Common myeloid progenitor, CD34-positive (primary cell): ENCODE results near the gene CATSPERD.
A peak's percentile ranks its signal among the peaks of the same experiment; 100 is the strongest.

Experiments
- CTCF ChIA-PET: fragments of 350-600 bp; sonication (Branson Sonifier 250); formaldehyde crosslinking; loops from one replicate; lab custom pipeline; 2021; ENCODE audit warnings: antibody characterized with exemption; lab: Charles Lee
- POLR2A ChIA-PET: fragments of 350-600 bp; sonication (Branson Sonifier 250); formaldehyde crosslinking; loops from one replicate; lab custom pipeline; 2021; ENCODE audit warnings: antibody characterized with exemption; lab: Charles Lee
- DNase-seq, 3 donors: peaks; one replicate each; pipeline versions ENCODE4 v3.0.0 to v3.0.0-alpha.2; 2013
- H3K27ac ChIP-seq, 2 experiments: 1 replicate in 1 of 2; 2 replicates in 1 of 2; pipeline ENCODE4 v1.7.0; 2013; ENCODE audit warnings: inconsistent platforms in 2 of 2, low read length in 2 of 2, mild to moderate bottlenecking in 2 of 2, low read depth in 1 of 2, moderate library complexity in 1 of 2; ENCODE audit not compliant: severe bottlenecking in 2 of 2, insufficient read depth in 1 of 2, poor library complexity in 1 of 2
- H3K27me3 ChIP-seq, 5 experiments: replicated peaks in 2 of 5; 1 replicate in 3 of 5; 2 replicates in 2 of 5; pipeline versions ENCODE4 v1.6.1 to v1.7.0; 2013; ENCODE audit warnings: low read length in 4 of 5, mild to moderate bottlenecking in 2 of 5, moderate library complexity in 2 of 5, inconsistent platforms in 1 of 5; ENCODE audit not compliant: insufficient read depth in 5 of 5, control insufficient read depth in 4 of 5
- H3K36me3 ChIP-seq, 4 experiments: 1 replicate in 2 of 4; 2 replicates in 2 of 4; pipeline versions ENCODE4 v1.6.1 to v1.7.0; 2013; ENCODE audit warnings: low read length in 3 of 4, control low read depth in 1 of 4, mild to moderate bottlenecking in 1 of 4; ENCODE audit not compliant: control insufficient read depth in 4 of 4, insufficient read depth in 4 of 4
- H3K4me1 ChIP-seq, 4 experiments: 1 replicate in 3 of 4; 2 replicates in 1 of 4; pipeline versions ENCODE4 v1.6.1 to v1.7.1; 2013; ENCODE audit warnings: low read length in 3 of 4, mild to moderate bottlenecking in 3 of 4, control low read depth in 1 of 4, inconsistent platforms in 1 of 4, moderate library complexity in 1 of 4; ENCODE audit not compliant: control insufficient read depth in 4 of 4, insufficient read depth in 4 of 4; ENCODE audit errors: control extremely low read depth in 1 of 4
- H3K4me3 ChIP-seq, 7 experiments: 1 replicate in 4 of 7; 2 replicates in 3 of 7; pipeline versions ENCODE4 v1.5.1 to v1.7.0; 2013; ENCODE audit warnings: mild to moderate bottlenecking in 7 of 7, low read length in 6 of 7, moderate library complexity in 6 of 7, inconsistent platforms in 2 of 7, low read depth in 2 of 7, control low read depth in 1 of 7; ENCODE audit not compliant: insufficient read depth in 4 of 7, control insufficient read depth in 1 of 7; ENCODE audit errors: extremely low read depth in 1 of 7
- H3K9me3 ChIP-seq, 5 experiments: 1 replicate in 4 of 5; 2 replicates in 1 of 5; pipeline versions ENCODE4 v1.6.1 to v1.7.1; 2013; ENCODE audit warnings: low read length in 4 of 5, mild to moderate bottlenecking in 2 of 5, inconsistent platforms in 1 of 5, low read depth in 1 of 5, moderate library complexity in 1 of 5; ENCODE audit not compliant: control insufficient read depth in 4 of 5, insufficient read depth in 2 of 5; ENCODE audit errors: control extremely low read depth in 1 of 5
- WGBS: methylation state at CpG from one replicate; pipeline ENCODE4 v1.1.5; 2013; ENCODE audit not compliant: insufficient coverage; 5-methylcytosine and 5-hydroxymethylcytosine counted together

CATSPERD gene

DNA sequence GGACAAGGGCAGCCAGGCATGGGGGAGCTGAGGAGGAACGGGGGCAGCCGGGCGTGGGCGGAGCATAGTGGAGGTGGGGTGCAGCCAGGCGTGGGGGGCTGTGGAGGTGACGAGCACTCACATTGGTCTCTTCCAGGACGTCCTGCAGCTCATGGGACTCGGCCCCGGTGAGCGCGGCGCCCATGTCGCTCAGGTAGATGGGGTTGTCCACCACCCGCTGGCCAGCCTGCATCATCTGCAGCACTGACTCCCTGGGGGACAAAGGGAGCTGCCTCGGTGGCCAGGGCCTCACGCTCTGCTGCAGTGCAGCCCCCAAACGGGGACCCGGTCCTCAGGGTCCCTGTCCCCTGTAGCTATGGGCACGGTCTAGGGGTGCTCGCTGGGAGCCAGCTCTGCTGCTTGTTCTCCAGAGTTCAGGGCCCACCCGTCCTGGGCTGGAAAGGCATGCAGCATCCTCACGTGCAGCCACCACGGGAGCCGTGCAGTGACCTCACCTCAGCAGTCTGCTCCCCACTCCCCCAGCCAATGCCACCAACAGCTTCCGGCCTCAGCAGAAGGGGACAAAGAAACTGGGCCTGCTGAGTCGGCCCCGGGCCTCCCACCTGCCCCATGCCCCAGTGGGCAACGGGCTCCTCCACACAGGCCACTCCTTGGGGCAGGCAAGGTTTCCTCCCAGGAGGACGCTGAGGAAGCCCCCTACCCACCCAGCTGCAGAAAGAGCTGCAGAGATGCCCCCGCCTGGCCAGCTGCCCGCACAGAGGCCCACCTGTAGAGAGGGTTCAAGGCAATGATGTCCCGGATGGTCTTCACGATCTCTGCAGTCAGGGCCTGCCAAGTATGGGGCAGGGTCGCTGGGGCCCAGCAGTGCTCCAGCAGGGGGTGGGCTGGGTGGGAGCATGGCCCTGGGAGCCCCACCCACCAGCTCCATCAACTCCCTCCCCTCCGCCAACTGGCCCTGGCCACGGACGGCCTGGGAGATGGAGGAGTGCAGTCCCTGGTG lies 12.6 kb upstream of the CATSPERD start:
- H3K36me3 ChIP-seq: peaks cover 22 to 83% (median 65%) of the 10 kb centered on the region in 4 experiments
- 98% methylated on average over 24 of the region's 37 CpGs for WGBS
- no peak overlapping the region for H3K27ac ChIP-seq
- POLR2A ChIA-PET: interaction anchor here (1.0 kb wide), 1 partner anchor 12 kb away, joined by 4 read pairs; the partner anchor contains the start of gene LONP1
- no peaks in the 10 kb centered on the region for H3K4me1 ChIP-seq
- no peaks in the 10 kb centered on the region for H3K27me3 ChIP-seq
- no peaks in the 10 kb centered on the region for H3K9me3 ChIP-seq
- H3K4me3 ChIP-seq: no peak overlapping the region
- no peak for DNase-seq
- CTCF ChIA-PET: no interaction called here

DNA sequence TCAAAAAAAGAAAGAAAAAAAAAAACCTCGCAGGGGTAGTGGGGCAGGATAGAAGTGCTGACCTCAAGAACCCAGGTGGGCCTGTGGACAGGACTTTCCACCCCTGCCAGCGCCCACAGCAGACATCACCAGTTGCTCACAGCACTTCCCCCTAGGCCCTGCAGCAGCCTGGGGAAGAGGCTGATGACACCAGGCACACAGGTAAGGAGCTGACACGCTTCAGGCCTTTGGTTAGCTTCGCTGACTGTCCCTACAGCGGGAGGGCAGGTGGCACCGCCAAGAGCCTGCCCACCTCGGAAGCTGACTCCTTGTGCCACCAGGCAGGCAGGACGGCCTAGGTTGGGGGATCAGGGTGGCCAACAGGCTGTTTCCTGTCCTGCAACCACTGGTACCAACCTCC lies 9.4 kb upstream of the CATSPERD start:
- H3K36me3 ChIP-seq: peaks cover 16 to 70% (median 49%) of the 10 kb centered on the region in 4 experiments

DNA sequence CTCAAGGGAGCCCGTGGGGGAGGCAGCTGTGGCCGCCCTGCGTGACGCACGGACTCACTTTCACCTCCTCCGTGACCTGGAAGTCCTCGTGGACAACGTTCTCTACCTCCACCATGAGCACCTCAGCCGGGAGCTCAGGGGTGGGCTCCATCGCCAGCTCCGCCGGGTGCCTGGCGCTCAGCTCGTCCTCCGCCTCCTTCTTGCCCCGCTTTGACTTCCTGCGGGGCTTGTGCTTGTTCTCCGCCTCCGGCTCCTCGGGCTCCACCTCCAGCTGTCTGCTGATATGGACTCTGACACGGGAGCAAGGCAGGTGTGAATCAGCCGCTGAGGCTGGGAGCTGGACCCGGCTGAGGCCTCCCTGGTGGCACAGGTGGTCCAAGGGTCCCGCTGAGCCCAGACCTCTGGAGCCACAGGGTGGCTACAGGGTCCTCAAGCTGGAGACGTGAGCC lies 8.7 kb upstream of the CATSPERD start:
- CTCF ChIA-PET: interaction anchor here (0.8 to 2.8 kb wide), 5 partner anchors 11 to 115 kb away, joined by 3 to 10 read pairs (median 4); partner anchors contain the start of gene RPL36
- Histone ChIP-seq H3K4me3 (no peak overlapping the region), H3K9me3 (no peaks in the 10 kb centered on the region), H3K27ac (no peak overlapping the region), H3K36me3 (peaks cover 13 to 65% (median 44%) of the 10 kb centered on the region in 4 experiments), H3K4me1 (no peaks in the 10 kb centered on the region), H3K27me3 (no peaks in the 10 kb centered on the region)
- DNase-seq: no peak
- POLR2A ChIA-PET: interaction anchor here (1.1 to 1.4 kb wide), 2 partner anchors 8 to 15 kb away, joined by 3 to 5 read pairs; partner anchors contain the start of genes CATSPERD and LONP1
- 96% methylated on average over 25 of the region's 25 CpGs for WGBS

More for the DNA sequence above, 9.4 kb upstream of the CATSPERD start:
- ChIA-PET POLR2A (interaction anchor here (1.1 to 1.4 kb wide), 2 partner anchors 9 to 15 kb away, joined by 3 to 5 read pairs; partner anchors contain the start of genes CATSPERD and LONP1), CTCF (interaction anchor here (0.8 to 2.8 kb wide), 4 partner anchors 10 to 95 kb away, joined by 3 to 10 read pairs (median 4); partner anchors contain the start of gene RPL36)
- Histone ChIP-seq H3K4me3 (no peak overlapping the region), H3K4me1 (no peaks in the 10 kb centered on the region), H3K27me3 (no peaks in the 10 kb centered on the region), H3K27ac (no peak overlapping the region), H3K9me3 (no peaks in the 10 kb centered on the region)
- DNase-seq: no peak
- WGBS: 100% methylated on average over 4 of the region's 8 CpGs

DNA sequence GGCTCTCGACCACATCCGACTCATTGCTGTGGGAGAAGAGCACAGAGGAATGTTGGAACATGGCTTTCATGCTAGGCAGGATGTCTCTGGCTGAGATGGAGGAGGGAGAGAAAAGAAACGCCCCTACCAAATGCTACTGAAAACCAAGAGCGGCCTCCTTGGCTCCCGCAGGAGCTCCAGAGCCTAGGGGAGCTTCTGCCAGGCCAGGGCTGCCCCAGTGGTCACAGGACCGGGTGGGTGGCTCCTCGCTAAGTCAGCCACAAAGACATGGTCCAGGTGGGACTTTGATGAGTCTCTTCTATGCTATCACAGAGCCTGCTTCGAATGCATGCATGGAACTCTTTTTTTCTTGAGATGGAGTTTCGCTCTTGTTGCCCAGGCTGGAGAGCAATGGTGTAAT lies 7.2 kb upstream of the CATSPERD start:
- ChIA-PET POLR2A (interaction anchor here (1.2 kb wide), 1 partner anchor 16 kb away, joined by 3 read pairs; no protein-coding TSS in a partner anchor), CTCF (interaction anchor here (1.0 to 1.5 kb wide), 3 partner anchors 9 to 117 kb away, joined by 3 read pairs; no protein-coding TSS in a partner anchor)
- H3K4me3 ChIP-seq: no peak overlapping the region
- peaks cover 13 to 60% (median 38%) of the 10 kb centered on the region in 4 experiments for H3K36me3 ChIP-seq
- H3K4me1 ChIP-seq: peaks cover 0 to 10% (median 3%) of the 10 kb centered on the region in 4 experiments
- WGBS: 94% methylated on average over 9 of the region's 9 CpGs
- H3K27me3 ChIP-seq: no peaks in the 10 kb centered on the region
- H3K9me3 ChIP-seq: no peaks in the 10 kb centered on the region
- no peak for DNase-seq
- no peak overlapping the region for H3K27ac ChIP-seq

DNA sequence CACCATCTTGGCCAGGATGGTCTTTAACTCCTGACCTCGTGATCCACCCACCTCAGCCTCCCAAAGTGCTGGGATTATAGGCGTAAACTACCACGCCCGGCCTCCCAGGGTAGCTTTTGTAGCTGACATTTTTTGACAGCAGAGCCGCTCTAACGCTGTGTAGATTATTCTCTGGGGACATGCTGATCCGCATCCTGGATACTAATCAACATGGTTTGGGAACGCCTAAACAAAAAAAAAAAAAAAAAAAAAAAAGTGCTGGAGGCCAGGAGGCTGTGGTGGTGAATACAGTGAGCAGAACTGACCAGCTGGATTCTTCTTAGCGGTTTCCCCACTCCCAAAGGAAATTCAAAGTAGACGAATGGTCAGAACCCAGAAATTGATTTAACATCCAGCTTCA lies 5.6 kb upstream of the CATSPERD start:
- WGBS: 99% methylated on average over 10 of the region's 10 CpGs
- no peak overlapping the region for H3K4me3 ChIP-seq
- peaks cover 4 to 21% (median 15%) of the 10 kb centered on the region in 4 experiments for H3K4me1 ChIP-seq
- no peak for DNase-seq
- POLR2A ChIA-PET: no interaction called here
- no peaks in the 10 kb centered on the region for H3K27me3 ChIP-seq
- H3K9me3 ChIP-seq: no peaks in the 10 kb centered on the region
- H3K27ac ChIP-seq: no peak overlapping the region
- peaks cover 13 to 52% (median 33%) of the 10 kb centered on the region in 4 experiments for H3K36me3 ChIP-seq
- CTCF ChIA-PET: interaction anchor here (1.2 to 1.6 kb wide), 2 partner anchors 8 to 25 kb away, joined by 3 to 4 read pairs; partner anchors contain the start of gene RPL36

DNA sequence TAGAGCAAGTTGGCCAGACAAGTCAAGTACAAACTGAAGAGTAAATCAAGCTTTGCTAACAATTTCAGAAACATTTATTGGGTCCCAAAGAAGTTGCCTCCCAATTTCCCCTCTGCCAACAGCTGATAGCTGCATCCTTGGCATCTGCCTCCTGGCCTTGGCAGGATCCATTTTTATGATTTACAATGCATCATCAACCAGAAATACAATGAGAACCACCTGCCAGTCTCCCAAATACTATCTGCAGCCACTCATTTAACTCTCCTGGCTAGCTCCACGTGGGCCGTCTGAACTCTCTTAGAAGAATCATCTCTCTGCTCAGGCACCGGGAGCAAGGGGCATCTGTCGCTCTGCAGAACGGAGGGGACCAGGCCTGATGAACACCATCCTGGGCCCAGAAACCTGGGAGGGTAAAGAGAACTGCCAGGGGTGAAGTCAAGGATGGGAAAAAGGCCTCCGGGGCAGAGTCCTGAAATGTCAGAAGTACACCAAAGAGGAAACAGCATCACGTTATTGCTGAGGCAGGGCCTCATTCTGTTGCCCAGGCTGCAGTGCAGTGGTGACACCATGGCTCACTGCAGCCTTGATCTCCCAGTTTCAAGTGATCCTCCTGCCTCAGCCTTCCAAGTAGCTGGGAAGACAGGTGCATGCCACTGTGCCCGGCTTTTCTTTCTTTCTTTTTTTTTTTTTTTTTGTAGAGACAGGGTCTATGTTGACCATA lies 3.1 kb upstream of the CATSPERD start:
- no peaks in the 10 kb centered on the region for H3K9me3 ChIP-seq
- WGBS: 93% methylated on average over 8 of the region's 8 CpGs
- H3K27ac ChIP-seq: peak overlapping the region in 1 of 2 experiments; percentile 93
- no peaks in the 10 kb centered on the region for H3K27me3 ChIP-seq
- H3K4me3 ChIP-seq: no peak overlapping the region
- ChIA-PET POLR2A (interaction anchor here (0.9 kb wide), 1 partner anchor 26 kb away, joined by 3 read pairs; no protein-coding TSS in a partner anchor), CTCF (interaction anchor here (1.5 kb wide), 1 partner anchor 28 kb away, joined by 5 read pairs; the partner anchor contains the start of gene RPL36)
- H3K4me1 ChIP-seq: peaks cover 4 to 26% (median 18%) of the 10 kb centered on the region in 4 experiments
- no peak for DNase-seq
- H3K36me3 ChIP-seq: peaks cover under 1 to 31% (median 15%) of the 10 kb centered on the region in 4 experiments
